ENCODE data around the gene PHGDH.
A peak's percentile ranks its signal among the peaks of the same experiment; 100 is the strongest.

Gene PHGDH

GRCh38 chr1:119712342-119713038 is 756 bp downstream of the PHGDH start:
- peak overlapping the region; percentile 60 to 85 for H3K4me3 ChIP-seq (replicated peaks in 1 of 2; ENCODE audit: low read depth in 2 of 2, low read length in 2 of 2)
- peak; percentile 87 to 92 for DNase-seq (ENCODE audit: low read depth in 2 of 2)
- TF ChIP-seq, protein P1, sequence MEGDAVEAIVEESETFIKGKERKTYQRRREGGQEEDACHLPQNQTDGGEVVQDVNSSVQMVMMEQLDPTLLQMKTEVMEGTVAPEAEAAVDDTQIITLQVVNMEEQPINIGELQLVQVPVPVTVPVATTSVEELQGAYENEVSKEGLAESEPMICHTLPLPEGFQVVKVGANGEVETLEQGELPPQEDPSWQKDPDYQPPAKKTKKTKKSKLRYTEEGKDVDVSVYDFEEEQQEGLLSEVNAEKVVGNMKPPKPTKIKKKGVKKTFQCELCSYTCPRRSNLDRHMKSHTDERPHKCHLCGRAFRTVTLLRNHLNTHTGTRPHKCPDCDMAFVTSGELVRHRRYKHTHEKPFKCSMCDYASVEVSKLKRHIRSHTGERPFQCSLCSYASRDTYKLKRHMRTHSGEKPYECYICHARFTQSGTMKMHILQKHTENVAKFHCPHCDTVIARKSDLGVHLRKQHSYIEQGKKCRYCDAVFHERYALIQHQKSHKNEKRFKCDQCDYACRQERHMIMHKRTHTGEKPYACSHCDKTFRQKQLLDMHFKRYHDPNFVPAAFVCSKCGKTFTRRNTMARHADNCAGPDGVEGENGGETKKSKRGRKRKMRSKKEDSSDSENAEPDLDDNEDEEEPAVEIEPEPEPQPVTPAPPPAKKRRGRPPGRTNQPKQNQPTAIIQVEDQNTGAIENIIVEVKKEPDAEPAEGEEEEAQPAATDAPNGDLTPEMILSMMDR (IDR thresholded peaks at IDR 0.05; ENCODE audit: low read depth, low read length) = no peak

DNA sequence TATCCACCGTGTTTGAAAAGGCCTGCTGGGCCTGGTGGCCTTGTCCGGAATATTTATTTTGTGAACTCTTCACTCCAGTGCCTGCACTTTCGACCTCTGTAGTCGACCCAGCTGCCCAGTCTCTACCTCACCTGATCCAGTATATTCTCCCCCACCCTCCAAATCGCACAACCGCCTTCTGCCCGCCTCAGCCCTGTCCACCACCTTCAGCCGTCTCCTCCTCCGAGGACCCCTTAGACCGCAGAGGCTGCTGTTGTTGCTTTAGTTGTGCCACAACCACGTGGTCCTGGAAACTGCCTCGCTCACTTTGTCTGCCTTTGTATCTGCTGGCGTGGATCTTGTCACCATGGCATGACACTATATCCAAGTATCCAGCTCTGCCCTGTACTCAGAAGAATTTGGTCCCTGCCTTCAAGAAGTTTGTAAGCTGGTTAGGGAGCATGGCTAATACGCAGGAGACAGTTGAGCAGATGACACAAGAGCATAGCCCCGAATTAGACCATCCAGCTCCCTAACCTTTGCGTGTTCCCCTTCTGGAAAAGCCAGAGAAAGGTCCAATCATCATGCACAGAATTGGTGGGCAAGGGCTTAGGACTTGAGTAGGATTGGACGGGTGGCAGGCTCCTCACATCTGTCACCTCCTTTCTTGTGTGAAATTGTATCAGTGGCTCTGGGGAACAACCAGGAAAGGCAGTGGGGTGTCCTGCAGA is 1.5 kb downstream of the PHGDH start:
- TF ChIP-seq, protein P1 (IDR thresholded peaks at IDR 0.05; ENCODE audit: low read depth, low read length) = no peak
- H3K4me3 ChIP-seq (replicated peaks in 1 of 2; ENCODE audit: low read depth in 2 of 2, low read length in 2 of 2) = peak overlapping the region; percentile 60 to 85
- DNase-seq (ENCODE audit: low read depth in 2 of 2) = peak; percentile 14 to 26

DNA sequence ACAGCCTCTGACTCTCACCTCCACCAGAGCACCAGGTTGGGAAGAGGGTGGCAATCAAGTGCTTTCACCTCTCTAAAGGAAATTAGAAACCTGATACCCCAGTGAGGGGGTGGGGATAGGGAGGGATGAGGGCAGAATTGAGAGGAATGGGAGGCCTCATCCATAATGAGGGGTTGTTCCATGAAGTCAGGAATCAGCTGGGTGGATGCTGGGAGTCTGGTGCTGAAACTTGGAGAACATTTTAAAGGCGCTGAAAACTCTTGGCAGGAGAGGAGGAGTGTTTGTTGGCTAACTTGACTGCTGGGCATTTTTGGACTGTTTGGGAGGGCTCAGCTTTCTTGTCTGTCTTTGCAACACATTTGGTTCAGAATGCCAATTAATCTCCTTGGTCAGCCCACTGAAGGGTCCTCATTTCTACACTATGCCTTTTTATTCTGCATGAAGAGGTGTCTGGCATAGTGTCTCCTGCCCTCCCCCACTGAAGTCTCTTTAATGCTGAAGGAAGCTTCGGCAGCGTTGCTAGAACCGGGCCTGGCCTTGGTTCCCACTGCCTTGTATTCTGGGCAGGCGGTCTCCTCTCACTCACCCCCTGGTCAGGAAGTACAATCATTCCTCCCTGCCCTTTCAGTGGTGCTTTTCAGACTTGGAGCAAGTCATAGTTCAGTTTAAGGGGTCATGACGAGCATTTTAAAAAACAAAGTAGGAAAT is 2.2 kb downstream of the PHGDH start:
- TF ChIP-seq, protein P1 (IDR thresholded peaks at IDR 0.05; ENCODE audit: low read depth, low read length) = no peak
- H3K4me3 ChIP-seq (replicated peaks in 1 of 2; ENCODE audit: low read depth in 2 of 2, low read length in 2 of 2) = peak overlapping the region; percentile 60 to 85
- peak; percentile 8 to 69 for DNase-seq (ENCODE audit: low read depth in 2 of 2)

DNA sequence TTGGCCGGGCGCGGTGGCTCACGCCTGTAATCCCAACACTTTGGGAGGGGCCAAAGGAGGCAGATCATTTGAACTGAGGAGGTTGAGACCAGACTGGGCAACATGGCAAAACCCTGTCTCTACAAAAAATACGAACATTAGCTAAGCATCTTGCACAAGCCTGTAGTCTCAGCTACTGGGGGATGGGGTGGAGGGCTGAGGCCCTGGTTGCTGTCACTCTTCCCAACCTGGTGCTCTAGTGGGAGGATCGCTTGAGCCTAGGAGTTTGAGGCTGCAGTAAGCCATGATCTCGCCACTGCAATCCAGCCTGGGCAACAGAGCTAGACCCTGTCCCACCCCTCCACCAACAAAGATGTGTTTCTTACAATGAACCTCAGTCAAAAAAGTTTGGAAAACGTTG is 2.8 kb downstream of the PHGDH start:
- no peak overlapping the region for H3K4me3 ChIP-seq (replicated peaks in 1 of 2; ENCODE audit: low read depth in 2 of 2, low read length in 2 of 2)
- TF ChIP-seq, protein P1 (IDR thresholded peaks at IDR 0.05; ENCODE audit: low read depth, low read length) = no peak
- DNase-seq (ENCODE audit: low read depth in 2 of 2) = peak; percentile 3 to 25

- no peak overlapping the region for H3K4me3 ChIP-seq (replicated peaks in 1 of 2; ENCODE audit: low read depth in 2 of 2, low read length in 2 of 2)
- TF ChIP-seq, protein P1 (IDR thresholded peaks at IDR 0.05; ENCODE audit: low read depth, low read length) = no peak
- peak; percentile 18 to 20 for DNase-seq (ENCODE audit: low read depth in 2 of 2)
These were observed 3.8 kb downstream of the PHGDH start for GRCh38 chr1:119715542-119715941.

GRCh38 chr1:119718409-119718808 is 6.7 kb downstream of the PHGDH start:
- H3K4me3 ChIP-seq (replicated peaks in 1 of 2; ENCODE audit: low read depth in 2 of 2, low read length in 2 of 2) = no peak overlapping the region
- DNase-seq (ENCODE audit: low read depth in 2 of 2) = no peak
- TF ChIP-seq, protein P1 (IDR thresholded peaks at IDR 0.05; ENCODE audit: low read depth, low read length) = no peak

All from cardiac fibroblast (primary cell).